SK-N-SH treated with all-trans-retinoic acid at 6 μM for 48 hours (cell line): ENCODE data around the gene GPATCH1.
"Not testable (repeated sequence)": the region's sequence is repeated elsewhere in the genome, so short reads cannot be mapped to it uniquely, and the experiment has no call there.

Experiments used
- ARNTL ChIP-seq: fragments of 450-650 bp; formaldehyde crosslinking; IDR thresholded peaks from 2 replicates; pipeline ENCODE4 v1.5.0; 2020; ENCODE audit warnings: low read depth, mild to moderate bottlenecking, moderate library complexity, borderline replicate concordance
- BACH2 ChIP-seq: fragments of 250-450 bp; sonication (Bioruptor Pico); IDR thresholded peaks from 2 replicates; pipeline ENCODE4 v1.9.0; 2021; ENCODE audit warnings: mild to moderate bottlenecking, borderline replicate concordance
- ESRRG ChIP-seq: fragments of 250-450 bp; sonication (Bioruptor Pico); IDR thresholded peaks from 2 replicates; pipeline ENCODE4 v1.6.1; 2021; ENCODE audit warnings: mild to moderate bottlenecking
- GLIS3 ChIP-seq: fragments of 250-450 bp; sonication (Bioruptor Pico); IDR thresholded peaks from 2 replicates; pipeline ENCODE4 v1.5.0; 2020; ENCODE audit warnings: mild to moderate bottlenecking, moderate library complexity
- ISL1 ChIP-seq: fragments of 250-450 bp; sonication (Bioruptor Pico); IDR thresholded peaks from 2 replicates; pipeline ENCODE4 v2.1.2; 2022; ENCODE audit warnings: mild to moderate bottlenecking, moderate library complexity
- TOX ChIP-seq: fragments of 250-450 bp; sonication (Bioruptor Pico); IDR thresholded peaks from 2 replicates; pipeline ENCODE4 v1.8.0; 2021; ENCODE audit warnings: mild to moderate bottlenecking, moderate library complexity, borderline replicate concordance
- ZFP3 ChIP-seq: fragments of 250-450 bp; sonication (Bioruptor Pico); IDR thresholded peaks from 2 replicates; pipeline ENCODE4 v1.5.0; 2020; ENCODE audit warnings: mild to moderate bottlenecking, moderate library complexity
- ZNF70 ChIP-seq: fragments of 450-650 bp; formaldehyde crosslinking; IDR thresholded peaks from 2 replicates; pipeline ENCODE4 v1.5.0; 2020; ENCODE audit warnings: mild to moderate bottlenecking, moderate library complexity
- TF ChIP-seq, protein P1 (sequence below): fragments of 250-450 bp; sonication (Bioruptor Pico); IDR thresholded peaks from 2 replicates; pipeline ENCODE4 v1.8.0; 2020; ENCODE audit warnings: mild to moderate bottlenecking, moderate library complexity, borderline replicate concordance

GRCh38 chr19:33036370-33037167, 44.4 kb upstream of the GPATCH1 start:
- TF ChIP-seq ARNTL; GLIS3; ISL1; BACH2 (CRISPR knock-in tag); ZFP3; ZNF70 (CRISPR knock-in tag); TOX (CRISPR knock-in tag); ESRRG (CRISPR knock-in tag): not testable (repeated sequence)
- TF ChIP-seq, protein P1, sequence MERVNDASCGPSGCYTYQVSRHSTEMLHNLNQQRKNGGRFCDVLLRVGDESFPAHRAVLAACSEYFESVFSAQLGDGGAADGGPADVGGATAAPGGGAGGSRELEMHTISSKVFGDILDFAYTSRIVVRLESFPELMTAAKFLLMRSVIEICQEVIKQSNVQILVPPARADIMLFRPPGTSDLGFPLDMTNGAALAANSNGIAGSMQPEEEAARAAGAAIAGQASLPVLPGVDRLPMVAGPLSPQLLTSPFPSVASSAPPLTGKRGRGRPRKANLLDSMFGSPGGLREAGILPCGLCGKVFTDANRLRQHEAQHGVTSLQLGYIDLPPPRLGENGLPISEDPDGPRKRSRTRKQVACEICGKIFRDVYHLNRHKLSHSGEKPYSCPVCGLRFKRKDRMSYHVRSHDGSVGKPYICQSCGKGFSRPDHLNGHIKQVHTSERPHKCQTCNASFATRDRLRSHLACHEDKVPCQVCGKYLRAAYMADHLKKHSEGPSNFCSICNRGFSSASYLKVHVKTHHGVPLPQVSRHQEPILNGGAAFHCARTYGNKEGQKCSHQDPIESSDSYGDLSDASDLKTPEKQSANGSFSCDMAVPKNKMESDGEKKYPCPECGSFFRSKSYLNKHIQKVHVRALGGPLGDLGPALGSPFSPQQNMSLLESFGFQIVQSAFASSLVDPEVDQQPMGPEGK (CRISPR knock-in tag): not testable (repeated sequence)
